Fibroblast of lung (primary cell): ENCODE results near the gene APBB3. TPM values are rescaled to one million over a fixed set of nuclear protein-coding genes. Genes with fewer than 3 reads are reported as not detected.

Experiments
- DNase-seq, 2 donors: peaks; one replicate each; pipeline versions ENCODE4 v3.0.0 to v3.0.0-alpha.2; 2010; ENCODE audit warnings: low read depth in 2 of 2
- H2AFZ ChIP-seq: 2 replicates; pipeline ENCODE4 v1.5.1; 2012; ENCODE audit warnings: low read length, control low read depth, inconsistent platforms
- H3K27ac ChIP-seq: 2 replicates; pipeline ENCODE4 v1.5.1; 2011; ENCODE audit warnings: low read length, control low read depth; ENCODE audit not compliant: insufficient read depth
- H3K27me3 ChIP-seq: 2 replicates; pipeline ENCODE4 v1.5.1; 2011; ENCODE audit warnings: mild to moderate bottlenecking, low read length; ENCODE audit not compliant: control insufficient read depth, insufficient read depth
- H3K36me3 ChIP-seq: 2 replicates; pipeline ENCODE4 v1.5.1; 2011; ENCODE audit warnings: low read length; ENCODE audit not compliant: control insufficient read depth, insufficient read depth
- H3K4me1 ChIP-seq: 2 replicates; pipeline ENCODE4 v1.5.1; 2011; ENCODE audit warnings: low read length; ENCODE audit not compliant: control insufficient read depth, insufficient read depth; ENCODE audit errors: extremely low read depth
- H3K4me2 ChIP-seq: 2 replicates; pipeline ENCODE4 v1.5.1; 2011; ENCODE audit warnings: low read length, control low read depth; ENCODE audit not compliant: insufficient read depth; ENCODE audit errors: extremely low read depth
- H3K4me3 ChIP-seq, 4 experiments: fragments of 200-600 bp in 1 of 4; sonication (generic) in 1 of 4; replicated peaks in 1 of 4; 2 replicates each; pipeline ENCODE4 v1.5.1; 2011 to 2016; ENCODE audit warnings: low read length in 4 of 4, low read depth in 3 of 4, mild to moderate bottlenecking in 3 of 4, control low read depth in 2 of 4, inconsistent platforms in 1 of 4, mixed read lengths in 1 of 4; ENCODE audit not compliant: insufficient read depth in 1 of 4; ENCODE audit errors: control extremely low read depth in 1 of 4
- H3K79me2 ChIP-seq: 2 replicates; pipeline ENCODE4 v1.5.1; 2012; ENCODE audit warnings: mild to moderate bottlenecking, low read length, inconsistent platforms; ENCODE audit not compliant: control insufficient read depth, insufficient read depth
- H3K9ac ChIP-seq: 2 replicates; pipeline ENCODE4 v1.5.1; 2011; ENCODE audit warnings: mild to moderate bottlenecking, low read length, control low read depth; ENCODE audit not compliant: insufficient read depth
- H3K9me3 ChIP-seq: 2 replicates; pipeline ENCODE4 v1.5.1; 2012; ENCODE audit warnings: low read depth, low read length; ENCODE audit not compliant: control insufficient read depth, insufficient read depth
- H4K20me1 ChIP-seq: 2 replicates; pipeline ENCODE4 v1.5.1; 2011; ENCODE audit warnings: low read length; ENCODE audit not compliant: control insufficient read depth, insufficient read depth; ENCODE audit errors: extremely low read depth
- EZH2 ChIP-seq: IDR thresholded peaks from 2 replicates; pipeline ENCODE4 v1.5.1; 2012; ENCODE audit warnings: low read length, control low read depth, mild to moderate bottlenecking; ENCODE audit errors: missing control alignments
- polyA plus RNA-seq, 2 donors: library from polyadenylated mRNA; depleted of rRNA in 1 of 2; stranded (reverse) in 1 of 2; unstranded in 1 of 2; fragments of >200 nt; gene quantifications; 2 replicates each; pipeline ENCODE4 v1.2.1, GENCODE V29; 2011 to 2012; ENCODE audit warnings: missing spikeins in 1 of 2
- total RNA-seq: library from RNA; depleted of rRNA; stranded (reverse); fragments of >200 nt; gene quantifications from 2 replicates; pipeline ENCODE4 v1.2.1, GENCODE V29; 2014
- TF ChIP-seq, protein P1 (sequence below), 2 donors: IDR thresholded peaks in 1 of 2; conservative IDR thresholded peaks in 1 of 2; 1 replicate in 1 of 2; 2 replicates in 1 of 2; pipeline ENCODE4 v1.5.1; 2011 to 2012; ENCODE audit warnings: low read length in 2 of 2, control low read depth in 1 of 2, inconsistent platforms in 1 of 2, low read depth in 1 of 2, mild to moderate bottlenecking in 1 of 2

The APBB3 gene
- total and polyA plus RNA-seq, 2 donors (not counting 1 experiment from before 2014, with no cell fraction given), result 11.7 to 19.8 TPM

DNA sequence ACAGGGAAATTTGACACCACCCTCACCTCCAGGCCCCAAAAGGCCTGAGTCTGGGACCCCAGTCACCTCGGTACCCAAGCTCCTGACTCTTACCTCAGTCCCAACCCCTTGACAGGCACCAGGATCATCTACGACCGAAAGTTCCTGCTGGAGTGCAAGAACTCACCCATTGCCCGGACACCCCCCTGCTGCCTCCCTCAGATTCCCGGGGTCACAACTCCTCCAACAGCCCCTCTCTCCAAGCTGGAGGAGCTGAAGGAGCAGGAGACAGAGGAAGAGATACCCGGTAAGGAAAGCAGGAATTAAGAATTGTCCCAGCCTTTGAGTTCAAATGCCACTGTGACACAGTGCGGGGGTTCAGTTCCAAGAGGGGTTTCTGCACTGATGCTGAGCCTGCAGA lies 15.6 kb downstream of the APBB3 start:
- no peak for DNase-seq
- H3K9ac ChIP-seq, result no peak overlapping the region
- peaks cover 21% of the 10 kb centered on the region for H3K36me3 ChIP-seq
- H3K9me3 ChIP-seq, result no peaks in the 10 kb centered on the region
- no peak overlapping the region for H3K27ac ChIP-seq
- H3K27me3 ChIP-seq, result no peaks in the 10 kb centered on the region
- H2AFZ ChIP-seq, result no peak overlapping the region
- peaks cover 15% of the 10 kb centered on the region for H3K4me1 ChIP-seq
- no peak for TF ChIP-seq EZH2
- TF ChIP-seq, protein P1, sequence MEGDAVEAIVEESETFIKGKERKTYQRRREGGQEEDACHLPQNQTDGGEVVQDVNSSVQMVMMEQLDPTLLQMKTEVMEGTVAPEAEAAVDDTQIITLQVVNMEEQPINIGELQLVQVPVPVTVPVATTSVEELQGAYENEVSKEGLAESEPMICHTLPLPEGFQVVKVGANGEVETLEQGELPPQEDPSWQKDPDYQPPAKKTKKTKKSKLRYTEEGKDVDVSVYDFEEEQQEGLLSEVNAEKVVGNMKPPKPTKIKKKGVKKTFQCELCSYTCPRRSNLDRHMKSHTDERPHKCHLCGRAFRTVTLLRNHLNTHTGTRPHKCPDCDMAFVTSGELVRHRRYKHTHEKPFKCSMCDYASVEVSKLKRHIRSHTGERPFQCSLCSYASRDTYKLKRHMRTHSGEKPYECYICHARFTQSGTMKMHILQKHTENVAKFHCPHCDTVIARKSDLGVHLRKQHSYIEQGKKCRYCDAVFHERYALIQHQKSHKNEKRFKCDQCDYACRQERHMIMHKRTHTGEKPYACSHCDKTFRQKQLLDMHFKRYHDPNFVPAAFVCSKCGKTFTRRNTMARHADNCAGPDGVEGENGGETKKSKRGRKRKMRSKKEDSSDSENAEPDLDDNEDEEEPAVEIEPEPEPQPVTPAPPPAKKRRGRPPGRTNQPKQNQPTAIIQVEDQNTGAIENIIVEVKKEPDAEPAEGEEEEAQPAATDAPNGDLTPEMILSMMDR (conservative IDR thresholded peaks at IDR 0.05 in 1 of 2, IDR thresholded peaks at IDR 0.05 in 1 of 2; ENCODE audit: low read depth in 1 of 2, low read length in 2 of 2), result no peak
- peaks cover 2% of the 10 kb centered on the region for H4K20me1 ChIP-seq
- H3K4me3 ChIP-seq, result peak overlapping the region in 1 of 4 experiments; percentile 58
- H3K4me2 ChIP-seq, result no peak overlapping the region
- H3K79me2 ChIP-seq, result peaks cover 14% of the 10 kb centered on the region

DNA sequence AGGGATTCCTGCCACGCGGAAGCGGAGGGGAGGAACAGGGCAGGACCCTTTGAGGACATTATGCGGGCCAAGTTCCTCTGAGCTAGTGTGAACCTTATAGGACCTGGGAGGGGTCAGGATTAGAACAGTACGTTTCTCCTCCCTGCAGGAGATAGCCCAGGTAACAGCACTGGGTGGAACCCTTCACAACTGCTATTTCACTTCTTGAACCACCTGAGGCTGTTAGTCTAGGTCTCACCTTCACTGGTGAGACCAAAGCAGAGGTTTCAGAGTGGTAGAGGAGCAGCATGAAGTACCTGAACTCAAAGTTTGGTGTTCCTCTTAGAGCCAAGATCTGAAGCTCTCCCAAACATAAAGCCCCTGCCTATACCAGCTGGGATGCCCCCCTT lies 16.1 kb downstream of the APBB3 start:
- TF ChIP-seq EZH2, result no peak
- TF ChIP-seq, protein P1 (conservative IDR thresholded peaks at IDR 0.05 in 1 of 2, IDR thresholded peaks at IDR 0.05 in 1 of 2; ENCODE audit: low read depth in 1 of 2, low read length in 2 of 2), result no peak
- peaks cover 15% of the 10 kb centered on the region for H3K4me1 ChIP-seq
- H4K20me1 ChIP-seq, result peaks cover 2% of the 10 kb centered on the region
- peak overlapping the region in 2 of 4 experiments; percentile 53 to 58 for H3K4me3 ChIP-seq
- H3K4me2 ChIP-seq, result peak overlapping the region; percentile 49
- peak overlapping the region; percentile 80 for H3K27ac ChIP-seq
- peak overlapping the region; percentile 48 for H3K9ac ChIP-seq
- no peak for DNase-seq
- H3K9me3 ChIP-seq, result no peaks in the 10 kb centered on the region
- peaks cover 21% of the 10 kb centered on the region for H3K36me3 ChIP-seq
- no peaks in the 10 kb centered on the region for H3K27me3 ChIP-seq
- H2AFZ ChIP-seq, result no peak overlapping the region
- H3K79me2 ChIP-seq, result peaks cover 9% of the 10 kb centered on the region

DNA sequence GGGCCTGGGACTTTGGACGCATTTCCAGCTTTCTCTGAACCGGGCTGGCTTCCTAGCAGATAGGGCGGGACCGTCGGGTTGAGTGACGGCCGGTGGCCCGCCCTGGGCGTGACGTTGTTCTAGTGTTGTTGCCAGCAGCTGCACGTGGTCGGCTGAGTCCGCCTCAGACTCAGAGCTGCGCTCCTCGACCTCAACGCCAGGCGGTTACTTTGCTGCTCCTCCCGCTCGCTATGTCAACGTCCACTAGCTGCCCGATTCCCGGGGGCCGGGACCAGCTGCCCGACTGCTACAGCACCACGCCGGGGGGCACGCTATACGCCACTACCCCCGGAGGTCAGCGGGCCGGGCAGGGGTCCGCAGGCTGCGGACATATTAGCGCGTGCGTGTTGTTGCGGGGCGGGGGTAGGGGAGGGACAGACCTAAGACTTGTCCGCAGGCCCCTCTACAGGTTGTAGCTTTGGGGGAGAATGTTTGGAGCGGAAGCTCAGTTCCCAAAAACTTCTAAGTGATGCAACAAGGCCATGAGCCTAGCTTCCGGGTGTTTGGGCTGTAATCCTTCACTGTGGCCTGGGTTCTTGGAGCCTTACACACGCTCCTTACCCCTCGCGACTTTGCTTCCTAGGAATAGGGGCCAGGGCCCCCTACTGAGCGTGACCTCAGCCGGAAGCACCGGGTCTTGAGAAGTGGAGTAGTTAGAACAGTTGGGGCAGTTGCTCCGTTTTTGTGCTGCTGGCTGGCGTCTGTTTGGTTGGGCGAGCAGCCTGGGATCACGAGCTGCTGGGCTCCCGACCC lies 16.7 kb downstream of the APBB3 start, which contains the start of gene EIF4EBP3:
Gene EIF4EBP3 (plus strand): TSS at position 155 of the 792 bp plus-strand sequence. CDS start 76 bp downstream, at position 231.
- Histone ChIP-seq H3K4me2 (peak within 1 kb of the TSS; percentile 73), H3K27ac (peak within 1 kb of the TSS; percentile 80), H3K36me3 (peaks cover 21% of the 10 kb centered on the region), H2AFZ (peak within 1 kb of the TSS; percentile 9), H3K79me2 (peaks cover 4% of the 10 kb centered on the region), H3K27me3 (no peaks in the 10 kb centered on the region), H3K4me3 (peak within 1 kb of the TSS in 2 of 4 experiments; percentile 53 to 58), H3K4me1 (peaks cover 15% of the 10 kb centered on the region), H3K9me3 (no peaks in the 10 kb centered on the region), H4K20me1 (peaks cover 2% of the 10 kb centered on the region), H3K9ac (peak within 1 kb of the TSS; percentile 48)
- DNase-seq, result peak; percentile 91 to 97
- TF ChIP-seq EZH2, result no peak
- TF ChIP-seq, protein P1 (conservative IDR thresholded peaks at IDR 0.05 in 1 of 2, IDR thresholded peaks at IDR 0.05 in 1 of 2; ENCODE audit: low read depth in 1 of 2, low read length in 2 of 2), result peak; percentile 52 to 62
